ENCODE measurements around the gene TBC1D32.
"Not testable (repeated sequence)": the region's sequence is repeated elsewhere in the genome, so short reads cannot be mapped to it uniquely, and the experiment has no call there.

The TBC1D32 gene

DNA sequence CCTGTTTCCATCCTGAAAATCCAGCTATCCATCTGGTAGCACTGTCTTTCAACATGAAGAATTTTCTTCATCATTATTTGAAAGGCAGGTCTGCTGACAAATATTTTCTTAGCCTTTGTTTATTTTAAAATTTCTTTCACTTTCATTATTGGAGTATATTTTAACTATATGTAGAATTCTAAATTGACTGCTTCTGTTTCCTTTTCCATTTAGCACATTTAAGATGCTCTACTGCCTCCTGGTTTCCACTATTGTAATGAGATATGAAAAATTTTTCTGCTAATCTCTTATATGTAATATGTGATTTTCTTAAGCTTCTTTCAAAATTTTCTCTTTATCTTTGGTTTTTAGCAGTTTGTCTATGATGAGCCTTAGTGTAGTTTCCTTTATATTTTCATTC, 97.3 kb downstream of the TBC1D32 start:
- in situ Hi-C loops (cut with MboI; ENCODE audit: low pct_unique_long_range_greater_than_20kb, low sequenced_read_pairs): no loop called here
- no peak for DNase-seq

DNA sequence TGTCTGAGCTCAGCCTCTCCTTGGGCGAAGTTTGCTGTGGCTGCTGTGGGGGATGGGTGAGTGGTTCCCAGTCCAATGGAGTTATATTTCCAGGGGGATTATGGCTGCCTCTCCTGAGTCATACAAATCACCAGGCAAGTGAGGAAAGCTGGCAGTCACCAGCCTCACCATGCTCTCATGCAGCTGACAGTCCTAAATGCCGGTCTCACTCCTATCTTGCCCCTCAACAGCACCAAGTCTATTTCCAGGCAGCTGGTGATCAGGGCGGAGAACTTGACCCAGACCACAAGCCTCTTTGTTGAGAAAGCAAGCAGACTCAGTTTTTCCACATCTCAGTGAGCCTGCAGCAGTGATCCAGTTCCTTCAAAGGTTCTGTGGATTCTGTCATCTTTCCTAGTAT, 98.9 kb downstream of the TBC1D32 start:
- in situ Hi-C loops (cut with MboI; ENCODE audit: low pct_unique_long_range_greater_than_20kb, low sequenced_read_pairs): no loop called here
- DNase-seq: no peak

DNA sequence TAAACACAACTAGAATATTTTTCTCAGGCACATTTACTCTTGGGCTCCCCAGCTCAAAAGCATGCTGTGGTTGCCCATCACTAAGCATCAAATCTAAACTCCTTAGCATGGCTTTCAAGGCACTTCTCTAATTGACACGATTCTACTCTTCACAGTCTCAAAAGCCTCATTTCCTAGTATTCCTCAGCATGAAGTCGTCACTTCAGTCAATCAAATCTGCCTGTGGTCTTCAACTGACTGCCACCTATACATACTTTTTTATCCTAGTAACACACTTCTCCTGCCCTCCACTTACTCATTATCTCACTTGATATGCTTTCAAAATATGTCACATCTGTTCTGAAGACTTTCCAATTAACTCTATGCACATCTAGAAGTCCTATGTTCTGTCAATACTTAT, 110.3 kb downstream of the TBC1D32 start:
- DNase-seq: no peak
- in situ Hi-C loops (cut with MboI; ENCODE audit: low pct_unique_long_range_greater_than_20kb, low sequenced_read_pairs): no loop called here

GRCh38 chr6:121223212-121223611, 111.1 kb downstream of the TBC1D32 start:
- no peak for DNase-seq
- in situ Hi-C loops (cut with MboI; ENCODE audit: low pct_unique_long_range_greater_than_20kb, low sequenced_read_pairs): no loop called here

DNA sequence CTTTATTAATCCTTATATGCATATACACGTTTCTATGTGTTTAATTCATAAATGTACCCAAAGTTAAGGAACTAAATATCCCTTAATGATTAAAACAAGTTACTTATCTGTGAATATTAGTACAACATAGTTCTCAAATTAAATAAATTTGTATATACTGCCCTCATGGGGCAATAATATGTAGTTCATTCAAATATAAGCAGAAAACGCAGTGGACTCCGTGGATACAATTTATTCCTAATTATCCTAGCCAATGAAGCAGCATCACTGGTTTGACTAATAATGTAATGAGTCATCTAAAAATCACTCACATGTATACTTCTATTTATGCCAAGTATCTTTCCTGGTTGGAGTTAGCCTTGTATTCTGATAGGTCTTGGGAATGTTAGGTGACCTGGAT, 111.6 kb downstream of the TBC1D32 start:
- no peak for DNase-seq
- in situ Hi-C loops (cut with MboI; ENCODE audit: low pct_unique_long_range_greater_than_20kb, low sequenced_read_pairs): no loop called here

GRCh38 chr6:121216928-121217327, 117.4 kb downstream of the TBC1D32 start:
- no peak for DNase-seq
- in situ Hi-C loops (cut with MboI; ENCODE audit: low pct_unique_long_range_greater_than_20kb, low sequenced_read_pairs): no loop called here

DNA sequence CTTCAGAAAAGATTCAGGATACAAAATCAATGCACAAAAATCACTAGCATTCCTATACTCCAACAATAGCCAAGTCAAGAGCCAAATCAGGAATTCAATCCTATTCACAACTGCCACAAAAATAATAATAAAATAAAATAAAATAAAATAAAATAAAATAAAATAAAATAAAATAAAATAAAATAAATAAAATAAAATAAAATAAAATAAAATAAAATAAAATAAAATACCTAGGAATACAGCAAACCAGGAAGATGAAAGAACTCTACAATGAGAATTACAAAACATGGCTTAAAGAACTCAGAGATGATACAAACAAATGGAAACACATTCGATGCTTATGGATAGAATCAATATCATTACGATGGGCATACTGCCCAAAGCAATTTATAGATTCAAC, 120.9 kb downstream of the TBC1D32 start:
- in situ Hi-C loops (cut with MboI; ENCODE audit: low pct_unique_long_range_greater_than_20kb, low sequenced_read_pairs): not testable (repeated sequence)

DNA sequence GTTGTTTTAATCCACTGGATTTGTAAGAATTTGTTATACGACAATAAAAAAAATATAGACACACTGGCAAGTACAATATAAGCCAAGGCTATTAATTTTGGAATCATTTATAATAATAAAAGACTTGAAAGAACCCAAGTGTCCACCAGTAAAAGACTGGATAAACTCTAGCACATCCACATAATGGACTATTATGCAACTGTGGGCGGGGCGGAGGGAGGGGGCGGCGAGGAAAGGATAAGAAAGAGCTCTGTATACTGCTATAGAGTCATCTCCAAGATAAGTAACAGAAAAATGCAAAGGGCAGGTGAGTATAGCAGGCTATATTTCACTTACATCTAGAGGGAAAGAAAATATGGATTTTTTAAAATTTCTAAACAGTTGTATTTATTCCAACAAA, 123.3 kb downstream of the TBC1D32 start:
- in situ Hi-C loops (cut with MboI; ENCODE audit: low pct_unique_long_range_greater_than_20kb, low sequenced_read_pairs): no loop called here
- DNase-seq: no peak

More for the DNA sequence above, 120.9 kb downstream of the TBC1D32 start:
- DNase-seq: not testable (repeated sequence)

DNA sequence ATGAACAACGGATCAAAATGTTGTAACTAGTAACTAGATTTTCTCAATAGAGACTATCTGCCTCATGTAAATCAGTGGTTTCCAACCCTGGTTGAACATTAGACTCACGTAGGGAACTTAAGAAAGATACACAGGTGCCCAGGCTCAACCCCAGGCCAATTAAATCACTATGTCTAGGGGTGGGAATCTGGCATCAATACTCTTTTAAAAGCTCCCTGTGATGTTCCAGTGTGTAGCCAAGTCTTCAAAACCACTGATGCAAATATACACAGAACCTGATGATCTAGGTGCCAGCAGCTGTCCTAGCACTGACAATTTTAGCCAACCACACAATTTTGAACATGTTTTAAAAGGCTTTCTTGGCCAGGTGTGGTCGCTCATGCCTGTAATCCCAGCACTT, 128.7 kb downstream of the TBC1D32 start:
- no peak for DNase-seq
- in situ Hi-C loops (cut with MboI; ENCODE audit: low pct_unique_long_range_greater_than_20kb, low sequenced_read_pairs): no loop called here

DNA sequence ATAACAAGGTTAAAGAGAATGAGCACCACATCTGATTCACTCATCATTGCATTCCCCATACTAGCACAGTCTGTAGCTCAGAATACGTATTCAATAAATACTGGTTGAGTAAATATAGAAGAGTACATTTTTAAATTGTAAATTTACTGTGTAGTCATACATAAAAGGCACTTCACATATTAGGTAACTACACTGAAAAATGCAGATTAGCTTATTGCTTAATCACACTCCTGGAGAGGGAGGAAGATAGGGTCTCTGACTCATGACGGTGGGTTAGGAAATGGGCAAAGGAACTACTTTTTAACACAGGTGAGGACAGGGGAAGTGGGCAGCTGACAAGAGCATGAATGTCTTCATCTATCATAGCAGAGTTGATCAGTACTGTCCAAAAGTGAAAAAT, 133.2 kb downstream of the TBC1D32 start:
- DNase-seq: no peak
- in situ Hi-C loops (cut with MboI; ENCODE audit: low pct_unique_long_range_greater_than_20kb, low sequenced_read_pairs): no loop called here

DNA sequence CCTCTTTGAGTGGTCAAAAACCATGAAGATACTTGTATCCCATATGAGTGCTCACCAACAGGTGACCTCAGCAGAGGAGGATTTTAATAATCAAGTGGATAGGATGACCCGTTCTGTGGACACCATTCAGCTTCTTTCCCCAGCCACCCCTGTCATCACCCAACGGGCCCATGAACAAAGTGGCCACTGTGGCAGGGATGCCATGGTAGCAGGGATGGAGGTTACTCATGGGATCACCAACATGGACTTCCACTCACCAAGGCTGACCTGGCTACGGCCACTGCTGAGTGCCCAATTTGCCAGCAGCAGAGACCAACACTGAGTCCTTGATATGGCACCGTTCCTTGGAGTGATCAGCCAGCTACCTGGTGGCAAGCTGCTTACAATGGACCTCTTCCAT, 138.2 kb downstream of the TBC1D32 start:
- DNase-seq; in situ Hi-C loops (cut with MboI; ENCODE audit: low pct_unique_long_range_greater_than_20kb, low sequenced_read_pairs): not testable (repeated sequence)

- in situ Hi-C loops (cut with MboI; ENCODE audit: low pct_unique_long_range_greater_than_20kb, low sequenced_read_pairs): no loop called here
- DNase-seq: no peak
Observed at GRCh38 chr6:121190122-121190521, 144.2 kb downstream of the TBC1D32 start.

DNA sequence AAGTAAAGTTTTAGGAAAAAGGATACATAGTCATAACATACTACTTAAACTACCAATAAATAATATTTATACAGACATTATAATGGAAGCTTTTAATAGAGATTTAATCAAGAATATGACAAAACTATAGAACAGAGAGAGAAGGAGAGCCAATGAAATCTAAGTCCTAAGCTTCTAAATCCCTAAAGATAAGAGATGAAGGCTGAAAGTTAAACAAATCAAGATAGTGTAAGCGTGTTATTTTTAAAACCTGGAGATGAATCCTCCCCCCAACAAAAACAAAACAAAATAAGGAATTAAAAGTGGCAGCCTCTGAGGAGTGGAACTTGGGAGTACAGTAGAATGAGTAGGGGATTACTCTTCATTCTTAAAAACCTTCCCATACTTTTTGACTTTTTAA, 145.9 kb downstream of the TBC1D32 start:
- in situ Hi-C loops (cut with MboI; ENCODE audit: low pct_unique_long_range_greater_than_20kb, low sequenced_read_pairs): no loop called here
- no peak for DNase-seq

DNA sequence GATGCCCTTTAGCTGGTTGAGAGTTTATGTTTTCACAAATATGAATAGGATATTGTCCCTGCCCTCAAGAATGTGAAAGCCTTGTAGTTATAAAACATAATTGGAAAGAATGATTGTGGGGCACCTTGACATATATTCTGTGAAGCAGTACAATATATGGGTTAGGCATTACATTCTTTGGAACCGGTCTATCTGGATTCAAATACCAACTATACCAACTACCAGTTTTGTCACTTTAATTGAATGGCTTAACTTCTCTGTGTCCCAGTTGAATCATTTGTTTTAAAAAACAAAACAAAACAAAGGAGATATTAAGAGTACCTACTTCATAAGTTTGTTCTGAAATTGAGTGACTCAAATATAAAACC, 146.5 kb downstream of the TBC1D32 start:
- DNase-seq: no peak
- in situ Hi-C loops (cut with MboI; ENCODE audit: low pct_unique_long_range_greater_than_20kb, low sequenced_read_pairs): no loop called here

- in situ Hi-C loops (cut with MboI; ENCODE audit: low pct_unique_long_range_greater_than_20kb, low sequenced_read_pairs): no loop called here
- no peak for DNase-seq
Observed at GRCh38 chr6:121187200-121187832, 147.0 kb downstream of the TBC1D32 start.

DNA sequence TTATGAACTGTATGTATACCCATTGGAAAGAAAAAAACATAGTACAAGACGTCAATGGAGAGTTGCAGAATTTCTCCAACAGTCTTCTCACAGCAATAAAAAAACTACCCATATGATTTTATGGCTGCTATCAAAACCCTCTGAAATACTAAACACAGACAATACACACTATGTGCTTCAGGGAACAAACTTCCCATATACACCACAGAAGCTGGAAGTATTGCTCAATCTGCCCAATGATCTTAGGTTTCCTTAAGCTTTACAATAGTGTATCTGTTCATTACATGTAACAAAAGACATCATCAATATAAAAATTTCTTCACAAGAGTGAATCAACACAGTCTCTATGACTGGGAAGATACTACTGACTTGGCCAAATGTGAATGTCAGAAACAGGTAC, 150.5 kb downstream of the TBC1D32 start:
- in situ Hi-C loops (cut with MboI; ENCODE audit: low pct_unique_long_range_greater_than_20kb, low sequenced_read_pairs): no loop called here
- DNase-seq: no peak

- in situ Hi-C loops (cut with MboI; ENCODE audit: low pct_unique_long_range_greater_than_20kb, low sequenced_read_pairs): no loop called here
- no peak for DNase-seq
Observed at GRCh38 chr6:121175827-121176226, 158.5 kb downstream of the TBC1D32 start.

DNA sequence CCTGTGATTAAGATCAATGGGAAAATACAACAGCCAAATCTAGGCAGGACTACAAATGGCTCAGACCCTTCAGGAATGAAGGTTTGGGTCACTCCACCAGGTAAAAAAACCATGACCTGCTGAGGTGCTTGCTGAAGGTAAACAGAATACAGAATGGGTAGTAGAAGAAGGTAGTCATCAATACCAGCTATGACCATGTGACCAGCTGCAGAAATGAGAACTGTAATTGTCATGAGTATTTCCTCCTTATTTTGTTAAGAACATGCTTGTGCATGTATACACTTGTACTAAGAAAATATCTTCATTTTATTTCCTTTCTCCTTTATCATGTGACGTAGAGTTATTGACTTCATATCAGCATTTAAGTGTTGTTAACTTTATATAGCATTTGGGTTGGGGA, 161.8 kb downstream of the TBC1D32 start:
- in situ Hi-C loops (cut with MboI; ENCODE audit: low pct_unique_long_range_greater_than_20kb, low sequenced_read_pairs); DNase-seq: not testable (repeated sequence)

- in situ Hi-C loops (cut with MboI; ENCODE audit: low pct_unique_long_range_greater_than_20kb, low sequenced_read_pairs): no loop called here
Observed at GRCh38 chr6:121171879-121172278, 162.4 kb downstream of the TBC1D32 start.

DNA sequence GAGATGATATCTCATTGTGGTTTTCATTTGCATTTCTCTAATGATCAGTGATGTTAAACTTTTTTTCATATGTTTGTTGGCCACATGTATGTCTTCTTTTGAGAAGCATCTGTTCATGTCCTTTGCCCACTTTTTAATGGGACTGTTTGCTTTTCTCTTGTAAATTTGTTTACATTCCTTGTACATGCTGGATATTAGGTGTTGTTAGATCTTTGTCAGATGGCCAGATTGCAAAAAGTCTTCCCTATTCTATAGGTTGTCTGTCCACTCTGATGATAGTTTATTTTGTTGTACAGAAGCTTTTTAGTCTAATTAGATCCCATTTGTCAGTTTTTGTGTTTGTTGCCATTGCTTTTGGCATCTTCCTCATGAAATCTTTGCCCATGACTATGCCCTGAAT, 172.4 kb downstream of the TBC1D32 start:
- in situ Hi-C loops (cut with MboI; ENCODE audit: low pct_unique_long_range_greater_than_20kb, low sequenced_read_pairs): no loop called here
- DNase-seq: no peak

More at GRCh38 chr6:121171879-121172278, 162.4 kb downstream of the TBC1D32 start:
- no peak for DNase-seq

DNA sequence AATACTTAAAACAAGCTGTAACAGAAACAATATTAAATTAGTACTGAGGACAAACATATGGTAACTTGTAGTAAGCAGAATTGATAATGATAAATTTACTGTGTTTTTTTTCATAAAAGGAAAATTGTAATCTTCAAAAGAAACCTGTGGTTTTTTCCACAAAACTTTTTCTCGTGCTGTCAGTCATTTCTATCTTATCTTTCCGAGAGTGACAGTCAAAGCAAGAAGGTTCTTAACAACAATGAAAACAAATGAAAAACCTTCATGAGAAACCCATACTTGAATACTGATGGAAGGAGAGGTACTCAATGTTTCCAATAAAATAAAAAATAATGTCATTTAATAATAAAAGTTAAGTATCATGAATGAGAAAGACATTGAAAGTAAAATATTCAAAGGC, 174.0 kb downstream of the TBC1D32 start:
- DNase-seq: no peak
- in situ Hi-C loops (cut with MboI; ENCODE audit: low pct_unique_long_range_greater_than_20kb, low sequenced_read_pairs): no loop called here

DNA sequence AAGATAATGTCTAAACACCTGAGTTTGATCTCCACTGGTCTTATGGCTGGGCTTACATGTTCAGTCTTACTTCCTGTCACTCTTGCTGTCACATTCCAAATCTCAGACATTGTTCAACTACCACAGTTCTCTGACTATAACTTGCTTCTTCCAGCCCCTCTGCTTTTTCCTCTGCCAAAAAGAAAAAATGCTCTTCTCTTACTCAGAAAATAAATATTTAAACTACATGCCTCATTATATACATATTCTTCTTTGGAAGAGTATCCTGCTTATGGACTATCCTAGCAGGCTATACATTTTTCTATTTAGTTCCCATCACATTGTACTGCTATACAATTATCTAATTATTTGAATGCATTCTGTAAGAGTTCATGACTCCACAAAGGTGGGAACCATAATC, 175.4 kb downstream of the TBC1D32 start:
- no peak for DNase-seq
- in situ Hi-C loops (cut with MboI; ENCODE audit: low pct_unique_long_range_greater_than_20kb, low sequenced_read_pairs): no loop called here
